Nephron progenitor cell (in vitro differentiated cells): ENCODE data around the gene TWNK.

Experiments
- DNase-seq: peaks from one replicate; pipeline ENCODE4 v3.0.0; 2021
- H3K27ac Mint-ChIP-seq: 2 replicates; pipeline ENCODE4 v1.8.0; 2021; ENCODE audit warnings: mild to moderate bottlenecking, moderate library complexity, mixed read lengths
- H3K27me3 Mint-ChIP-seq: 2 replicates; pipeline ENCODE4 v1.8.0; 2021; ENCODE audit warnings: mild to moderate bottlenecking, low read depth, mixed read lengths; ENCODE audit not compliant: poor library complexity
- H3K36me3 Mint-ChIP-seq: 2 replicates; pipeline ENCODE4 v1.8.0; 2021; ENCODE audit warnings: low read depth, mixed read lengths
- H3K4me1 Mint-ChIP-seq: 2 replicates; pipeline ENCODE4 v1.8.0; 2021; ENCODE audit warnings: mixed read lengths
- H3K4me3 Mint-ChIP-seq: 2 replicates; pipeline ENCODE4 v1.8.0; 2021; ENCODE audit warnings: mild to moderate bottlenecking, moderate library complexity, mixed read lengths
- H3K9me3 Mint-ChIP-seq: 2 replicates; pipeline ENCODE4 v1.8.0; 2021; ENCODE audit warnings: mild to moderate bottlenecking, moderate library complexity, mixed read lengths
- CTCF ChIP-seq: fragments of 200-600 bp; sonication (generic); IDR thresholded peaks from 2 replicates; pipeline ENCODE4 v1.5.0; 2021; ENCODE audit warnings: antibody characterized with exemption

The TWNK gene

GRCh38 chr10:100980711-100981110 is 6.6 kb upstream of the TWNK start:
- peaks cover 20% of the 10 kb centered on the region for H3K36me3 Mint-ChIP-seq
- no peaks in the 10 kb centered on the region for H3K27me3 Mint-ChIP-seq
- no peak overlapping the region for H3K27ac Mint-ChIP-seq
- peaks cover 5% of the 10 kb centered on the region for H3K4me1 Mint-ChIP-seq
- H3K4me3 Mint-ChIP-seq, result no peak overlapping the region
- no peak for TF ChIP-seq CTCF
- DNase-seq, result no peak
- no peaks in the 10 kb centered on the region for H3K9me3 Mint-ChIP-seq

GRCh38 chr10:100981178-100981772 is 6.1 kb upstream of the TWNK start:
- H3K27ac Mint-ChIP-seq, result no peak overlapping the region
- no peak overlapping the region for H3K4me3 Mint-ChIP-seq
- no peak for TF ChIP-seq CTCF
- no peaks in the 10 kb centered on the region for H3K27me3 Mint-ChIP-seq
- H3K4me1 Mint-ChIP-seq, result peaks cover 11% of the 10 kb centered on the region
- H3K9me3 Mint-ChIP-seq, result no peaks in the 10 kb centered on the region
- H3K36me3 Mint-ChIP-seq, result peaks cover 23% of the 10 kb centered on the region
- no peak for DNase-seq

GRCh38 chr10:100982916-100983830 is 4.2 kb upstream of the TWNK start:
- Mint-ChIP-seq H3K27me3 (no peaks in the 10 kb centered on the region), H3K27ac (peak overlapping the region; percentile 11), H3K9me3 (no peaks in the 10 kb centered on the region), H3K36me3 (peaks cover 27% of the 10 kb centered on the region), H3K4me1 (peaks cover 27% of the 10 kb centered on the region), H3K4me3 (no peak overlapping the region)
- TF ChIP-seq CTCF, result no peak
- no peak for DNase-seq

GRCh38 chr10:100983868-100984671 is 3.3 kb upstream of the TWNK start:
- Mint-ChIP-seq H3K9me3 (no peaks in the 10 kb centered on the region), H3K27ac (peak overlapping the region; percentile 69), H3K36me3 (peaks cover 25% of the 10 kb centered on the region), H3K4me3 (no peak overlapping the region), H3K4me1 (peaks cover 29% of the 10 kb centered on the region), H3K27me3 (no peaks in the 10 kb centered on the region)
- TF ChIP-seq CTCF, result no peak
- no peak for DNase-seq

- H3K36me3 Mint-ChIP-seq, result peaks cover 23% of the 10 kb centered on the region
- H3K4me1 Mint-ChIP-seq, result peaks cover 35% of the 10 kb centered on the region
- peak overlapping the region; percentile 69 for H3K27ac Mint-ChIP-seq
- H3K27me3 Mint-ChIP-seq, result no peaks in the 10 kb centered on the region
- no peak for TF ChIP-seq CTCF
- H3K4me3 Mint-ChIP-seq, result no peak overlapping the region
- DNase-seq, result no peak
- no peaks in the 10 kb centered on the region for H3K9me3 Mint-ChIP-seq
Measured at GRCh38 chr10:100984672-100985177, 2.6 kb upstream of the TWNK start.
